HUDEP-2 (cell line): Measurements from ENCODE around the gene DDAH1.

ENCODE experiments used
- DNase-seq, 76 experiments: peaks; one replicate each; lab custom pipeline; 2025; ENCODE audit not compliant: unreplicated experiment in 76 of 76; lab: John Stamatoyannopoulos, UW

DDAH1 gene

GRCh38 chr1:85313888-85314696 lies 150.9 kb downstream of the DDAH1 start:
- DNase-seq = no peak

- no peak for DNase-seq
These were observed 153.1 kb downstream of the DDAH1 start for GRCh38 chr1:85311818-85312217.

GRCh38 chr1:85308833-85309350 lies 156.1 kb downstream of the DDAH1 start:
- DNase-seq = no peak

- peak in 45 of 76 experiments; percentile 1 to 49 (median 19) for DNase-seq
These were observed 156.7 kb downstream of the DDAH1 start for GRCh38 chr1:85307987-85308832.

GRCh38 chr1:85306236-85306635 lies 158.7 kb downstream of the DDAH1 start:
- no peak for DNase-seq

GRCh38 chr1:85303440-85304162 lies 161.4 kb downstream of the DDAH1 start:
- no peak for DNase-seq

GRCh38 chr1:85300140-85300539 lies 164.8 kb downstream of the DDAH1 start:
- DNase-seq = no peak

- no peak for DNase-seq
These were observed 166.9 kb downstream of the DDAH1 start for GRCh38 chr1:85297855-85298629.

- DNase-seq = no peak
These were observed 167.5 kb downstream of the DDAH1 start for GRCh38 chr1:85297538-85297854.

- DNase-seq = no peak
These were observed 168.0 kb downstream of the DDAH1 start for GRCh38 chr1:85296980-85297379.

- no peak for DNase-seq
These were observed 169.3 kb downstream of the DDAH1 start for GRCh38 chr1:85295654-85296053.

GRCh38 chr1:85295006-85295431 lies 169.9 kb downstream of the DDAH1 start:
- DNase-seq = no peak

- no peak for DNase-seq
These were observed 174.1 kb downstream of the DDAH1 start for GRCh38 chr1:85290826-85291225.

- DNase-seq = no peak
These were observed 175.1 kb downstream of the DDAH1 start for GRCh38 chr1:85289848-85290335.

GRCh38 chr1:85289207-85289847 lies 175.6 kb downstream of the DDAH1 start:
- DNase-seq = no peak

GRCh38 chr1:85284202-85284601 lies 180.8 kb downstream of the DDAH1 start:
- no peak for DNase-seq

- peak in 23 of 76 experiments; percentile 1 to 53 (median 10) for DNase-seq
These were observed 181.3 kb downstream of the DDAH1 start for GRCh38 chr1:85283475-85284199.

- no peak for DNase-seq
These were observed 182.5 kb downstream of the DDAH1 start for GRCh38 chr1:85282424-85282823.

- no peak for DNase-seq
These were observed 184.3 kb downstream of the DDAH1 start for GRCh38 chr1:85280636-85281035.
